Activated naive CD4-positive, alpha-beta T cell treated with anti-CD3 and anti-CD28 coated beads, Interleukin-2, amount 50 U/mL, for 24 hours (primary cell): ENCODE results near the gene INTS12.
"Not testable (repeated sequence)": the region's sequence is repeated elsewhere in the genome, so short reads cannot be mapped to it uniquely, and the experiment has no call there.

Source experiments
- H3K27ac Mint-ChIP-seq: one replicate; pipeline ENCODE4 v1.8.0; 2021; ENCODE audit warnings: mild to moderate bottlenecking, mixed read lengths
- H3K27me3 Mint-ChIP-seq: one replicate; pipeline ENCODE4 v1.8.0; 2021; ENCODE audit warnings: mixed read lengths
- H3K36me3 Mint-ChIP-seq: one replicate; pipeline ENCODE4 v1.8.0; 2021; ENCODE audit warnings: mixed read lengths
- H3K4me1 Mint-ChIP-seq: one replicate; pipeline ENCODE4 v1.8.0; 2021; ENCODE audit warnings: mixed read lengths
- H3K4me3 Mint-ChIP-seq: one replicate; pipeline ENCODE4 v1.8.0; 2021; ENCODE audit warnings: mild to moderate bottlenecking, mixed read lengths
- H3K9me3 Mint-ChIP-seq: one replicate; pipeline ENCODE4 v1.8.0; 2021; ENCODE audit warnings: mixed read lengths

Gene INTS12

DNA sequence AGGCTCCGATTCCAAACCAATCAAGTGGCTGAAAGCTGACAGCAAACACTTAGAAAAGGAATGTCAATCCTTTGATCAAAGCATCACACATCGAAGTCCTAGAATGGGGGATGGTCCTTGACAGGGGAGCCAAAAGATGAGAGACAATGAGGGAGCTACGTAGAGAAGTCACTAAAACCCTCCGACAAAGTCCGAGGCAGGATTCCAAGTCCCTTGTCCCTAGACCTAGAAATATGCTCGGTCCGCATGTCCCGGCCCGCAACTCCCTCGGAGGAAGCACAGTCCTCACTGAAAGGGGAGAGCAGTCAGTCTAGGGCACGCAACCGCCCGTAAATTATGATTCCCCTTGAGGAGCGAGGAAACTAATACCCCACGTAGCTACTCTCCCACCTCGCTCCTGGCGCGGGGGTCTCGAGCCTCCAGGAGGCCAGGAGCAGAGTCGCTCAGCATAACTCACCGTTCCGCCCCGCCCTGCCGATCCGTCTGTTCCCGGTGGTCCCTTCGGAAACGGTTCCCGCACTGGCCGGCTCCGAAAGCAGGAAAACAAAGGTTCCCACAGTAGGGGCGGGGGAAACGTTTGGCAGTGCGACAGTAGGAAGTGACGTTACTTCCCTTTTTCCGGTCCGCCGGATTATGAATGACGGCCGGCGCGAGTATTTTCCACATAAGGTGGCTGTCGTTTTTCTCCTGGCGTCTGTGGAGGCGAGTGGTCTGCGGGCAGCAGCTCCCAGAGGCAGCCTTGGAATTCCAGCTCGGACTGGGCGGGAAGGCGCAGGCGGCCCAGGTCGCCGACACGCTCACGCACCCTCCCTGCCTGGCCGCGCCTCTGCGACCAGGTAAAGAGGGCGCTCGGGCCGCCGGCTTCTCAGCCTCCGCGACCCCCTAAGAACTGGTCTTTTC, at the start of gene INTS12, which contains the start of gene GSTCD:
Gene INTS12 (minus strand): TSS at position 509 of the 900 bp plus-strand sequence. CDS start 8,684 bp downstream, outside the sequence.
Gene GSTCD (plus strand): TSS at position 604 of the 900 bp plus-strand sequence. CDS start 8,830 bp downstream, outside the sequence.
- Mint-ChIP-seq H3K27ac (peak within 1 kb of the TSS; percentile 97), H3K27me3 (no peaks in the 10 kb centered on the region)

GRCh38 chr4:105755375-105755774, 46.9 kb upstream of the INTS12 start:
- Mint-ChIP-seq H3K4me1 (no peaks in the 10 kb centered on the region), H3K9me3 (no peaks in the 10 kb centered on the region), H3K27ac (no peak overlapping the region), H3K27me3 (no peaks in the 10 kb centered on the region), H3K36me3 (no peaks in the 10 kb centered on the region), H3K4me3 (no peak overlapping the region)

More for the DNA sequence above, at the start of gene INTS12, which contains the start of gene GSTCD:
- Mint-ChIP-seq H3K4me1 (peaks cover 31% of the 10 kb centered on the region), H3K9me3 (no peaks in the 10 kb centered on the region), H3K4me3 (peak within 1 kb of the TSS; percentile 99), H3K36me3 (no peaks in the 10 kb centered on the region)

DNA sequence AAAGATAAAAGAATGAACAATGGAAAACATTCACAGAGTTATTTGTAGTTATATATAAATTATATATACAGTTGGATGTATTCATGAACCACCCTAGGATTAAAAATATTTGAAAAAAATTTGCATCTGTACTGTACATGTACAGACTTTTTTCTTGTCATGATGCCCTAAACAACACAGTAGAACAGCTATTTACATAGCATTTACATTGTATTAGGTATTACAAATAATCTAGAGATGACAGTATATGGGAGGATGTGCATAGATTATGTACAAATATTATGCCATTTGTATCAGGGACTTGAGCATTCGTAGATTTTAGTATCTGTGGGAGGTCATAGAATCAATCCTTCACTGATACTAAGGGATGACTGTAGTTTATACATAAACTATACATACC, 44.9 kb upstream of the INTS12 start:
- Mint-ChIP-seq H3K4me1 (no peaks in the 10 kb centered on the region), H3K27ac (no peak overlapping the region), H3K27me3 (no peaks in the 10 kb centered on the region), H3K4me3 (no peak overlapping the region), H3K9me3 (no peaks in the 10 kb centered on the region), H3K36me3 (peaks cover 2% of the 10 kb centered on the region)

GRCh38 chr4:105751718-105752299, 43.3 kb upstream of the INTS12 start:
- no peaks in the 10 kb centered on the region for H3K4me1 Mint-ChIP-seq
- no peak overlapping the region for H3K4me3 Mint-ChIP-seq
- H3K27me3 Mint-ChIP-seq = no peaks in the 10 kb centered on the region
- H3K9me3 Mint-ChIP-seq = no peaks in the 10 kb centered on the region
- H3K36me3 Mint-ChIP-seq = peaks cover 4% of the 10 kb centered on the region
- H3K27ac Mint-ChIP-seq = no peak overlapping the region

GRCh38 chr4:105748222-105748621, 39.7 kb upstream of the INTS12 start:
- Mint-ChIP-seq H3K27me3 (no peaks in the 10 kb centered on the region), H3K4me3 (no peak overlapping the region), H3K27ac (no peak overlapping the region), H3K4me1 (no peaks in the 10 kb centered on the region), H3K36me3 (peaks cover 8% of the 10 kb centered on the region), H3K9me3 (no peaks in the 10 kb centered on the region)

- H3K4me1 Mint-ChIP-seq = no peaks in the 10 kb centered on the region
- peaks cover 36% of the 10 kb centered on the region for H3K36me3 Mint-ChIP-seq
- no peak overlapping the region for H3K4me3 Mint-ChIP-seq
- no peak overlapping the region for H3K27ac Mint-ChIP-seq
- peaks cover 10% of the 10 kb centered on the region for H3K9me3 Mint-ChIP-seq
- no peaks in the 10 kb centered on the region for H3K27me3 Mint-ChIP-seq
Observed at GRCh38 chr4:105741548-105741947, 33.1 kb upstream of the INTS12 start.

GRCh38 chr4:105735217-105735616, 26.7 kb upstream of the INTS12 start:
- H3K27me3 Mint-ChIP-seq, H3K4me1 Mint-ChIP-seq: not testable (repeated sequence)
- peaks cover 61% of the 10 kb centered on the region for H3K36me3 Mint-ChIP-seq

GRCh38 chr4:105729895-105730294, 21.4 kb upstream of the INTS12 start:
- Mint-ChIP-seq H3K36me3 (peaks cover 41% of the 10 kb centered on the region), H3K9me3 (peaks cover 11% of the 10 kb centered on the region)
- H3K27ac Mint-ChIP-seq, H3K4me1 Mint-ChIP-seq, H3K4me3 Mint-ChIP-seq, H3K27me3 Mint-ChIP-seq: not testable (repeated sequence)

More at GRCh38 chr4:105735217-105735616, 26.7 kb upstream of the INTS12 start:
- peaks cover 20% of the 10 kb centered on the region for H3K9me3 Mint-ChIP-seq
- not testable (repeated sequence) for H3K27ac Mint-ChIP-seq, H3K4me3 Mint-ChIP-seq

DNA sequence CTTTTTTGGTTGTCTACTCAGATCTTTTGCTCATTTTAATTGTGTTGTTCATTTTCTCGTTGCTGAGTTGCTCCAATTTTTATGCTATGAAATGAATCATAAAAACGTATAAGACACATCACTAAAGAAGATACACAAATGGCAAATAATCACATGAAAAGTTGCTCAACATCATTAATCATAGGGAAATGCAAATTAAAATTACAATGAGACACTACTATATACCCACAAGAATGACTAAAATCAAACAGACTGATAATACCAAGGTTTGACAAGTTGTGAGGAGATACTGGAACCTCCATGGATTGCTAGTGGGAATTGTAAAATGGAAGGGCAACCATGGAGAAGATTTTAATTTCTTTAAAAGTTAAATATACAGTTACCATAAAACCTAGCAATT, 17.1 kb upstream of the INTS12 start:
- H3K9me3 Mint-ChIP-seq = peaks cover 3% of the 10 kb centered on the region

DNA sequence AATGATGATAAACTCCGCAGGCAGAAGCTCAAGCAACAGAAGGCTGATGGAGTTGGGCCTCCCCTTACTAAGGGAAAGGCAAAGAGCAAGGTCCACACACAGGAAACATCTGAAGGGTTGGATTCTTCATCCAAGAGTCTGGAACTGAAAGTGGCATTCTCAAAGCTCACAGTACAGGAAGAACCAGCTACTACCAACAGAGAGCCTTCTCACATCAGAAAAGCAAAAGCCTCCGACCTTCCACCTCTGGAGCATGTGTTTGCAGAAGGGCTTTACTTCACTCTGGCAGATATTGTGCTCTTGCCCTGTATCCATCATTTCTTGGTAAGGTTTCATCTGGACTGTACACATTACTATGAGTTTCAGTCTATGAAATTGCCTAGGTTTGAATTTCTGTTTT, 10.7 kb upstream of the INTS12 start:
- no peak overlapping the region for H3K27ac Mint-ChIP-seq
- H3K27me3 Mint-ChIP-seq = no peaks in the 10 kb centered on the region
- peaks cover 5% of the 10 kb centered on the region for H3K4me1 Mint-ChIP-seq
- H3K9me3 Mint-ChIP-seq = no peaks in the 10 kb centered on the region
- peaks cover 5% of the 10 kb centered on the region for H3K36me3 Mint-ChIP-seq
- H3K4me3 Mint-ChIP-seq = no peak overlapping the region

More for the DNA sequence above, 17.1 kb upstream of the INTS12 start:
- Mint-ChIP-seq H3K36me3 (peaks cover 19% of the 10 kb centered on the region), H3K27ac (no peak overlapping the region), H3K4me3 (no peak overlapping the region), H3K4me1 (no peaks in the 10 kb centered on the region), H3K27me3 (no peaks in the 10 kb centered on the region)

DNA sequence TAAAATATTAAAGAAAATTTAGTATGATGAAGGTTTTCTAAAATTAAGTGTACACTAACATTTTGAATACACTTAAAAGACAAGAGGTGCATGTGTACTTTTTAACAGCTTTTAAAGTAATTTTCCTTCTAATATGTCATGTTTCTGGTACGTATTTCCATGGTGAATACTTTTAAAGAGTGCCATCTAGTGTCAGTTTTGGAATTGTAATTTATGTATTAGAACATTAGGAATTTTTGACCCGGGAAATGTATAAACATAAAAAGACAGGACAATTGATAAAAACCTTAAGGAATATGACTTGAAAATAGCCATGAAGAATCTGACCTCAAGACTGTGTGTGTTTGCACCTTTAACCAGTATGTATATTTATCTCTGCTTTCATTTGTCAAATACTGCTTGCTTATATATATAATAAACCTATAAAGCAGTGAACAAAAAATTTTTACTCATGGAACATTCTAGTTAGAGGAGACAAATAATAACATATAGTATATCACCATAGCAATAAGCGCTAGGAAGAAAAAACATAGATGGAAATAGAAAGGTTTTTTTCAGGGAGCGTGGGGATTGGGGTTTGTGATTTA, 7.3 kb upstream of the INTS12 start:
- Mint-ChIP-seq H3K9me3 (no peaks in the 10 kb centered on the region), H3K36me3 (peaks cover 2% of the 10 kb centered on the region), H3K27me3 (no peaks in the 10 kb centered on the region), H3K4me1 (peaks cover 5% of the 10 kb centered on the region), H3K4me3 (no peak overlapping the region), H3K27ac (no peak overlapping the region)

DNA sequence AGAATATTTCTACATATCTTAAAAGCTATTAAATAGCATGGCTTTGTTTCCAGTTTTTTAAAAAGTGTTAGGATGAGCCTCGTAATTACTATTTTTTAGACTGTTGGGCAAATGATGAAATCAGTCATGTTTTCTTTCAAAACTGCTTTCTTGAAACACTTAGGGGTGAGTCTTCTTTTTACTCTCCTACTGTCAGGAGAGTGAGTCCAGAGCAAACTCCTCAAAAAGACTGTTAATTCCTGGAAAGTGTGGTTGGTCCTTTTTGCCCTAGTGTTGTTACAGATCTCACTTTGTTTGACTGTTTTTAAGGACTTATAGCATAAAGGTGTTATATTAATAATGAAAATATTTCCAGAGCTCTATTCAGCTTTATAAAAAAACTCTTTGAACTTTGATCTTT, 6.4 kb upstream of the INTS12 start:
- Mint-ChIP-seq H3K36me3 (peaks cover 2% of the 10 kb centered on the region), H3K4me3 (no peak overlapping the region), H3K27me3 (no peaks in the 10 kb centered on the region), H3K4me1 (peaks cover 5% of the 10 kb centered on the region), H3K27ac (no peak overlapping the region), H3K9me3 (no peaks in the 10 kb centered on the region)

DNA sequence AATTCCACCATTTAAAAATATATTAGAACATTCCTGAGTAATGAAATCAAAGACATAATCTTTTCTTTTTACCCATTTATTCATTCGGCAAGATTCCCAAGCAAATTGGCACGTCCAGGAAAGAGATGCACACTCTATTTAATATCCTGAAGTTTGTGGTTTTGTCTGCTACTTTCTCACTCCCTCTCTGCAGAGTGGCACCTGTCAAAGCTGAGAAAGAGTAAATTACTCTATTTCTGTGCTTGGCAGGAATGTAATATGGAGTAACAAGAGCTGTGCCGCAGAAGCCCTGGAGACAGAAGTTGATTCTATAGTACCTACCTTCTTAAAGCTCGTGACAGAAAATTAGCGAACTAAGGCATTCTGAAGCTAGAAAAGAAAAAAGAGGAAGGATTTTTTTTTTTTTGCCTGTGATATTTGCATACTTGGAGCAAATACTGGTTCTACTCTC, 5.6 kb upstream of the INTS12 start:
- Mint-ChIP-seq H3K36me3 (no peaks in the 10 kb centered on the region), H3K9me3 (no peaks in the 10 kb centered on the region), H3K27ac (peak overlapping the region; percentile 14), H3K4me1 (peaks cover 10% of the 10 kb centered on the region), H3K4me3 (no peak overlapping the region), H3K27me3 (no peaks in the 10 kb centered on the region)

- no peak overlapping the region for H3K4me3 Mint-ChIP-seq
- H3K27me3 Mint-ChIP-seq = no peaks in the 10 kb centered on the region
- no peaks in the 10 kb centered on the region for H3K9me3 Mint-ChIP-seq
- H3K4me1 Mint-ChIP-seq = peaks cover 12% of the 10 kb centered on the region
- no peaks in the 10 kb centered on the region for H3K36me3 Mint-ChIP-seq
- no peak overlapping the region for H3K27ac Mint-ChIP-seq
Observed at GRCh38 chr4:105712766-105713165, 4.3 kb upstream of the INTS12 start.

GRCh38 chr4:105710678-105711077, 2.2 kb upstream of the INTS12 start:
- Mint-ChIP-seq H3K4me1 (peaks cover 28% of the 10 kb centered on the region), H3K4me3 (no peak overlapping the region)

More at GRCh38 chr4:105710678-105711077, 2.2 kb upstream of the INTS12 start:
- Mint-ChIP-seq H3K27me3 (no peaks in the 10 kb centered on the region), H3K9me3 (no peaks in the 10 kb centered on the region), H3K27ac (no peak overlapping the region), H3K36me3 (no peaks in the 10 kb centered on the region)
